Neural cell (in vitro differentiated cells): ENCODE data around the gene NFIX. TPM values are rescaled to one million over a fixed set of nuclear protein-coding genes. Genes with fewer than 3 reads are reported as not detected.

ENCODE experiments used
- H2AFZ ChIP-seq: fragments of 200-600, 300-800 bp; sonication (generic), shearing (Covaris generic); 2 replicates; pipeline ENCODE4 v1.6.0; 2014; ENCODE audit warnings: low read depth, mild to moderate bottlenecking, antibody characterized with exemption, low read length, moderate library complexity
- H3F3A ChIP-seq: fragments of 200-600 bp; shearing (Covaris generic); 2 replicates; pipeline ENCODE4 v1.6.1; 2016; ENCODE audit warnings: mild to moderate bottlenecking, moderate library complexity, mixed read lengths, antibody characterized with exemption, low read length; ENCODE audit not compliant: insufficient read depth, poor library complexity, severe bottlenecking
- H3K27ac ChIP-seq: fragments of 200-600, 300-800 bp; sonication (generic), shearing (Covaris generic); 2 replicates; pipeline ENCODE4 v1.5.1; 2014; ENCODE audit warnings: mild to moderate bottlenecking, low read length, moderate library complexity
- H3K27me3 ChIP-seq: fragments of 300-800, 200-600 bp; sonication (generic), shearing (Covaris generic); 2 replicates; pipeline ENCODE4 v1.6.0; 2014; ENCODE audit warnings: mild to moderate bottlenecking, low read depth, low read length, moderate library complexity; ENCODE audit not compliant: insufficient read depth
- H3K36me3 ChIP-seq: fragments of 300-800, 200-600 bp; sonication (generic), shearing (Covaris generic); 2 replicates; pipeline ENCODE4 v1.5.1; 2014; ENCODE audit warnings: mild to moderate bottlenecking, antibody characterized with exemption, low read length, moderate library complexity; ENCODE audit not compliant: insufficient read depth
- H3K4me2 ChIP-seq: fragments of 300-800, 200-600 bp; sonication (generic), shearing (Covaris generic); 2 replicates; pipeline ENCODE4 v1.6.0; 2014; ENCODE audit warnings: mild to moderate bottlenecking, low read length
- H3K4me3 ChIP-seq: fragments of 300-800, 200-600 bp; sonication (generic), shearing (Covaris generic); 2 replicates; pipeline ENCODE4 v1.5.1; 2014; ENCODE audit warnings: mild to moderate bottlenecking, low read length, moderate library complexity
- H3K79me2 ChIP-seq: fragments of 200-600 bp; shearing (Covaris generic); replicated peaks from 2 replicates; pipeline ENCODE4 v1.6.0; 2014; ENCODE audit warnings: mild to moderate bottlenecking, low read length, moderate library complexity; ENCODE audit not compliant: insufficient read depth
- H3K9ac ChIP-seq: fragments of 300-800, 200-600 bp; sonication (generic), shearing (Covaris generic); 2 replicates; pipeline ENCODE4 v1.6.1; 2016; ENCODE audit warnings: mild to moderate bottlenecking, low read length, mixed read lengths
- H3K9me2 ChIP-seq: fragments of 200-600 bp; shearing (Covaris generic); 2 replicates; pipeline ENCODE4 v1.6.1; 2016; ENCODE audit warnings: mild to moderate bottlenecking, low read length, mixed read lengths; ENCODE audit not compliant: insufficient read depth
- H3K9me3 ChIP-seq: fragments of 200-600, 300-800 bp; sonication (generic), shearing (Covaris generic); 2 replicates; pipeline ENCODE4 v1.6.1; 2016; ENCODE audit warnings: mild to moderate bottlenecking, mixed run types, low read length, moderate library complexity, mixed read lengths
- H4K20me1 ChIP-seq: fragments of 200-600 bp; shearing (Covaris generic); 2 replicates; pipeline ENCODE4 v1.6.1; 2016; ENCODE audit warnings: mild to moderate bottlenecking, mixed run types; ENCODE audit not compliant: insufficient read depth
- POLR2AphosphoS5 ChIP-seq: IDR thresholded peaks from 2 replicates; pipeline ENCODE4 v1.6.1; 2012
- RAD21 ChIP-seq: fragments of 450-650 bp; conservative IDR thresholded peaks from 2 replicates; pipeline ENCODE4 v1.6.1; 2014; ENCODE audit warnings: antibody characterized with exemption, mild to moderate bottlenecking, moderate library complexity
- SMC3 ChIP-seq: fragments of 450-650 bp; conservative IDR thresholded peaks from 2 replicates; pipeline ENCODE4 v1.6.1; 2014; ENCODE audit warnings: antibody characterized with exemption, mild to moderate bottlenecking, moderate library complexity; ENCODE audit not compliant: poor library complexity
- TAF1 ChIP-seq: IDR thresholded peaks from 2 replicates; pipeline ENCODE4 v1.6.1; 2012; ENCODE audit warnings: low read depth
- polyA plus RNA-seq: library from polyadenylated mRNA; depleted of rRNA; stranded (reverse); fragments of >200 nt; gene quantifications from 2 replicates; pipeline ENCODE4 v1.2.3, GENCODE V29; 2014
- TF ChIP-seq, protein P1 (sequence below): fragments of 450-650 bp; IDR thresholded peaks from 2 replicates; pipeline ENCODE4 v1.5.1; 2014; ENCODE audit warnings: antibody characterized with exemption, mild to moderate bottlenecking, moderate library complexity; ENCODE audit not compliant: poor library complexity, severe bottlenecking

The NFIX gene
- polyA plus RNA-seq, 1 donor from 2014 or later = not detected

GRCh38 chr19:13054626-13055212 lies 59.4 kb downstream of the NFIX start:
- peaks cover 85% of the 10 kb centered on the region for H3K27me3 ChIP-seq

DNA sequence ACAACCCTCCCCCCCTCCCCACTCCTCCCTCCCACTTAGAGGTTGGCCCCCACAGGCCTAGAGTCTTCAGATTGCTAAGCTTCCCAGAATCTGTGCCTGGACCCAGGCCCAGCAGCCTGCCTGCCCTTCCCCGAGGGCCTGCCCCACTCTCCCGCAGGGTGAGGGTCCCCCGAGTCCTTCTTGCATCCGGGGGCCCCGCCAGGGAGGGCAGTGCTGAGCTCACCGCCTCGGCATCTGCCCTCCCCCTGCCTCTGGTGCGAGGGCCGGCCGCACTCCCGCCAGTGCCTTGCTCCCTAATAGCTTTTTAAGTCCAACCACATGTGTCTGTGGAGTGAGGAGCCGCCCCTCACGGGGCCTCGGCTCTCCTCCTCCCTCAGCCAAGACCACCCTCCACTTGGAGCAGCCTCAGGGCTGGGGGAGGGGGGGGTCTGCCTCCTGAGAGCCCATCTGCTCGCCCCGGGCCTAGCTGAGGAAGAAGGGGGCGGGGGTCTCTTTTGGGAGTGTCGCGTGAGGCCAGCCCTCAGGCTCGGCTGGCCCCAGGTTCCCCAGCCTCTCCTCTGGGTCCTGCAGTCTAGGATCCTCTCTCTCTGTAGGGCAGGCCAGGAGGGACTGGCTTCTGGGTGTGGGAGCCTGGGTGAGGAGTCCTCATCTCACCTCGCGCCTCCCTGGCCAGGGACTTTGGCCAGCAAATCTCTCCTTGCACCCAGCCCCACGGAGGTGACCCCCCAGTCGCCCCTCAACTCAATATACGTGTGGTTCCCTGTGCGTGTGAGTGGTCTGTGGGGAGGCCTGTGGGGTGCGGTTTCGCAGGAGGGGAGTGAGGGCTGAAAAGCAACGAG lies 60.2 kb downstream of the NFIX start:
- H4K20me1 ChIP-seq = no peaks in the 10 kb centered on the region
- no peaks in the 10 kb centered on the region for H3F3A ChIP-seq
- H3K4me3 ChIP-seq = no peak overlapping the region
- no peak overlapping the region for H3K4me2 ChIP-seq
- no peak overlapping the region for H3K27ac ChIP-seq
- H2AFZ ChIP-seq = no peak overlapping the region
- TF ChIP-seq, protein P1, sequence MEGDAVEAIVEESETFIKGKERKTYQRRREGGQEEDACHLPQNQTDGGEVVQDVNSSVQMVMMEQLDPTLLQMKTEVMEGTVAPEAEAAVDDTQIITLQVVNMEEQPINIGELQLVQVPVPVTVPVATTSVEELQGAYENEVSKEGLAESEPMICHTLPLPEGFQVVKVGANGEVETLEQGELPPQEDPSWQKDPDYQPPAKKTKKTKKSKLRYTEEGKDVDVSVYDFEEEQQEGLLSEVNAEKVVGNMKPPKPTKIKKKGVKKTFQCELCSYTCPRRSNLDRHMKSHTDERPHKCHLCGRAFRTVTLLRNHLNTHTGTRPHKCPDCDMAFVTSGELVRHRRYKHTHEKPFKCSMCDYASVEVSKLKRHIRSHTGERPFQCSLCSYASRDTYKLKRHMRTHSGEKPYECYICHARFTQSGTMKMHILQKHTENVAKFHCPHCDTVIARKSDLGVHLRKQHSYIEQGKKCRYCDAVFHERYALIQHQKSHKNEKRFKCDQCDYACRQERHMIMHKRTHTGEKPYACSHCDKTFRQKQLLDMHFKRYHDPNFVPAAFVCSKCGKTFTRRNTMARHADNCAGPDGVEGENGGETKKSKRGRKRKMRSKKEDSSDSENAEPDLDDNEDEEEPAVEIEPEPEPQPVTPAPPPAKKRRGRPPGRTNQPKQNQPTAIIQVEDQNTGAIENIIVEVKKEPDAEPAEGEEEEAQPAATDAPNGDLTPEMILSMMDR = no peak
- no peak for TF ChIP-seq RAD21
- TF ChIP-seq SMC3 = no peak
- no peak for TF ChIP-seq POLR2AphosphoS5
- no peak for TF ChIP-seq TAF1
- H3K9me3 ChIP-seq = no peaks in the 10 kb centered on the region
- peaks cover 87% of the 10 kb centered on the region for H3K27me3 ChIP-seq
- H3K9ac ChIP-seq = no peak overlapping the region
- H3K9me2 ChIP-seq = no peaks in the 10 kb centered on the region
- no peaks in the 10 kb centered on the region for H3K36me3 ChIP-seq
- H3K79me2 ChIP-seq = no peaks in the 10 kb centered on the region

More at GRCh38 chr19:13054626-13055212, 59.4 kb downstream of the NFIX start:
- H3K9ac ChIP-seq = no peak overlapping the region
- H4K20me1 ChIP-seq = no peaks in the 10 kb centered on the region
- H3K79me2 ChIP-seq = no peaks in the 10 kb centered on the region
- H3K4me2 ChIP-seq = no peak overlapping the region
- no peak overlapping the region for H2AFZ ChIP-seq
- H3F3A ChIP-seq = no peaks in the 10 kb centered on the region
- H3K9me2 ChIP-seq = no peaks in the 10 kb centered on the region
- no peaks in the 10 kb centered on the region for H3K36me3 ChIP-seq
- H3K9me3 ChIP-seq = no peaks in the 10 kb centered on the region
- H3K27ac ChIP-seq = no peak overlapping the region
- TF ChIP-seq SMC3 (no peak), TAF1 (no peak)
- TF ChIP-seq, protein P1 = no peak
- no peak overlapping the region for H3K4me3 ChIP-seq

GRCh38 chr19:13056052-13056660 lies 60.9 kb downstream of the NFIX start:
- Histone ChIP-seq H3K27me3 (peaks cover 87% of the 10 kb centered on the region), H3K9me3 (no peaks in the 10 kb centered on the region), H3K36me3 (no peaks in the 10 kb centered on the region), H3K4me3 (no peak overlapping the region), H4K20me1 (no peaks in the 10 kb centered on the region), H3K9ac (no peak overlapping the region), H3K9me2 (no peaks in the 10 kb centered on the region), H3K79me2 (no peaks in the 10 kb centered on the region), H3K27ac (no peak overlapping the region), H3K4me2 (no peak overlapping the region), H2AFZ (no peak overlapping the region), H3F3A (no peaks in the 10 kb centered on the region)
- TF ChIP-seq RAD21 = no peak
